HG03575 (cell line): Measurements from ENCODE around the gene LNX1.
"Not testable (repeated sequence)": the region's sequence is repeated elsewhere in the genome, so short reads cannot be mapped to it uniquely, and the experiment has no call there.

Experiments used
- ATAC-seq: cut with Tn5 transposase; IDR thresholded peaks from one replicate; pipeline ENCODE4 v1.9.1; 2021; ENCODE audit not compliant: unreplicated experiment, insufficient number of reproducible peaks, low FRiP score; ENCODE audit errors: extremely low read depth

Gene LNX1

DNA sequence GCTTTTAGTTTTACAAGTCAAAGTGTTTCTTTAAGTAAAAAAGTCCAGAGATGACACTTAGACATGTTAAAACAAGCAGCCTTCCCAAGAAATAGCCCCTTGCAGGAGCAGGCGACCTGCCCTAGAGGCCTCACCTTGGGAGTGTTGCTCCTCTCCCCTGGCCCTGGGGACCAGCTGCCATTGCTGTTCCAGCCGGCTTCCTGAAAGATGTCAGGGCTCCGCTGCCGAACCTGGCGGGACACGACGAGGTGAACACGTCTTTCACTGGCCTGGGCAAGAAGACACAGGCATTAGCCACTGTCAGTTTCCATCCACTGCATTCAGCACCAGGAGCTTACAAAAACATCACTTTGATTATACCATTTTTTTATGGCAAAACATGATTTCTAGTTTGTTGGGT, 109.7 kb downstream of the LNX1 start:
- no peak for ATAC-seq

DNA sequence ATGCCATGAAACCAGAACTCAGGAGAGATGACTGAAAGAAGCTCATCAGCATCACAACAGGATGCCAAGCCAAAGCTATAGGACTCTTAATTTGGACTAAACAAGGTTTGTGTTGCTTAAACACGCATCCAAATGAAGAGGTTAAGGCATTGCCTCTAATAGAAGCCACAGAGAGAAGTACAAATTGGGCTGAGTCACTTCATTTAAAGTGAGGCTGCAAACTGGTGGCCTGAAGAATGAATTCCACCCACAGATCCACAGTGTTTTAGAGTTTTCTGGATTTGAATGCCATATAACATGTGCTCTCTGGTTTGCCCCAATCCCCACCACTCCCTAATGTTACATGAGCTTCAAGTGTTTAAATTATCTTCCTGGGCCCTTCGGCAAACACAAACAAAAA, 110.4 kb downstream of the LNX1 start:
- no peak for ATAC-seq

DNA sequence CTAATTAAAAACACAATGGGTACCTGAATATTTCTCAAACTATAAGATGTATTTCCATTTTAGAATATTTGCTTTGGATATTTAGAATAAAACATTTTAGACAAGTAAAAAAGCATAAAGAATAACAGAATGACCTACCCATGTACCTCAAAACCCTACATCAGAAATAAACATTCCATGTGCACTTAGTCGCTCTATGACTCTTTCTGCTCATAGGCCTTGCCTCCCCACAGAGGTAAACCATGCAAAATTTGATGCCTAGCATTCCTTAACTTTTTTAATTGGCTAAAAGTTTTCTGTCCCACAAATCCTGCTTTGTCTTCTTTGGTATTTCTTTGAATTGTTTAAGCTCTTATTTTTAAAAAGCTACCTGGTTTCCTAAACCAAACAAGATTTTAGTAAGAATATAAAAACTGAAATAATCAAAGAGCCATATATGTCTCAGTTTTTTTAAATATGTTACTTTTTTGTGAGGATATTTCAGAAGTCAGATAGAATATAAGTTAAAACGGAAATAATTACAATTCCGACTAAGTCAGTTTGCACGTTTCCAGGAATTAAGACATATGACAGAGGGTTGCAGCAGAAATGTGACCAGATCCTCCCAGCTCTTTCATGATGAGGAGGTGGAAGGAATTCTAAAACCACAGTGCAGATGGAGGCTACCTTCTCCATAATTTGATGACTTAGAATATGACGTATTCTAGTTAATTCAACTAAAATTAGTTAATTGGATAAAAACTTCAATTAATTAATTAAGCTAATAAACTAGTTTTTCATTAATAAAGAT, 111.4 kb downstream of the LNX1 start:
- no peak for ATAC-seq

DNA sequence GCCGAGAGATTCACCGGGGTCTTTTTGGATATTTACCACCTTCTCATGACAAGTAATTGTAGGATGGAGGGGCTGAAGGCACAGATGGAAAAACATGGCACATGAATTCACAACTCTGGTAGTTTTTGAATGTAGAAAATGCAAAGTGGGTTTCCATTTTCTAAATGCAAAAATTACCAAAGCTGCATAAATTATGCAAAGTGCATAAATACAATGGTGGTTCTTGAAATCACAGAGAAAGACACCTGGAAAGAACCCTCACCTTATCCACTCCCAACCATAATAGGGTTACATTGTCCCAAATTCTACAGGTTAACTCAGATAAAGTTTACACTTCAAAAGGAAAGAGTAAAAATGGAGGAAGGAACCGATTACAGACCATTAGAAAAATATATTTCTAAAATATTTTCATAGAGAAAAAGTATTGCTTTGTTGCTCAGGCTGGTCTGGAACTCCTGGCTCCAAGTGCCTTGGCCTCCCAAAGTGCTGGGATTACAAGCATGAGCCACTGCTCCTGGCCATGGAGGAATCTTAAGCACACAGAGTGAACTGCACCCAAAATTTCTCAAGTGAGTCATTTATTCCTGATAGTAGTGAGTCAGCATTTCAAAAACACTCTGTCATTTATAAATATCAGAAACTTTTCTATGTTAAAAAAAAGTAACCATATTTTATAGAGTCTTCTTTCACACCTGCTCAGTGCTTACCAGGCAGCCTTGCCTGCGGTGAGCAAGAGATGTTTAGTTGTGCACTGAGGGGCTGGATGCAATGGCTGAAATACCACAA, 112.4 kb downstream of the LNX1 start:
- no peak for ATAC-seq

DNA sequence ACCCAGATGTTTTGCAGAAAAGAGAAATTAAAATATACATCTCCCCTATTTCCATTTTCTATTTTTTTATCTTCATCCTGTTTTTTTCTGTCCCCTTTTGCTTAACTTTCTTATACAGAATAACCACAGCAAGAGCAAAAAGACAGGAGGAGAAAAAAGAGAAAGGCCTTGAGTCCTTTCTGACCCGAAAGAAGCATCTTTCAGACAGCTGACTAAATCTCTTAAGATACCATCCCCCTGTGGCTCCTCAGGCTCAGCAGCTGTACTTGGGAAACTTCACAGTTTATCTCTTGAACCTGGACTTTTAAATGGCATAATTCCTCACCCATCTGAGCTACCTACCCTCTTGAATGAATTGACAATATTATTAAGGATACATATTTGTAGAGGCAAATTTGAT, 113.7 kb downstream of the LNX1 start:
- ATAC-seq: no peak

DNA sequence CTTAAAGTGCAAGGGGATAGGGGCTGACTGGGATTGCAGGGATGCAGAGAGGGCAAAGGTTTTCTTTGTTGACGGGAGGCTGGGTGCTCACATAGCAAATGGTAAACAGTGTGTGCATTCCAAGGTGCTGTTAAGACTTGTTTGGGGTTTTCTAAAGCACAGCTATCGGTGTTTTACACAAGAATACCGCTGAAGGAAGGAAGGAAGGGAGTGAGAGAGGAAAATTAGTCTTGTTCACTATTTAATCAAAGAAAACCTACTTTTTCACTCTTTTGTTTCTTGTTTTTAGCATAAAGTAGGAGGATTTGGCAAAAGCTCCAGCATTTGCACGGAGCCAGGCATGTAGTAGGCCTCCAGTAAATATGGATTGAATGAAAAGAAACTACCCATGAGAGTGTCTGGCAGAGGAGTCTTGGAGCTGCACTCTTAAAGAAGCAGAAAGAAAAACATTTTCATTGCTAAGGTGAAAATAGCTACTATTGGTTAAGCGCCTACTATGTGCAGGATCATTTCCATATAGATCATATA, 114.2 kb downstream of the LNX1 start:
- no peak for ATAC-seq

DNA sequence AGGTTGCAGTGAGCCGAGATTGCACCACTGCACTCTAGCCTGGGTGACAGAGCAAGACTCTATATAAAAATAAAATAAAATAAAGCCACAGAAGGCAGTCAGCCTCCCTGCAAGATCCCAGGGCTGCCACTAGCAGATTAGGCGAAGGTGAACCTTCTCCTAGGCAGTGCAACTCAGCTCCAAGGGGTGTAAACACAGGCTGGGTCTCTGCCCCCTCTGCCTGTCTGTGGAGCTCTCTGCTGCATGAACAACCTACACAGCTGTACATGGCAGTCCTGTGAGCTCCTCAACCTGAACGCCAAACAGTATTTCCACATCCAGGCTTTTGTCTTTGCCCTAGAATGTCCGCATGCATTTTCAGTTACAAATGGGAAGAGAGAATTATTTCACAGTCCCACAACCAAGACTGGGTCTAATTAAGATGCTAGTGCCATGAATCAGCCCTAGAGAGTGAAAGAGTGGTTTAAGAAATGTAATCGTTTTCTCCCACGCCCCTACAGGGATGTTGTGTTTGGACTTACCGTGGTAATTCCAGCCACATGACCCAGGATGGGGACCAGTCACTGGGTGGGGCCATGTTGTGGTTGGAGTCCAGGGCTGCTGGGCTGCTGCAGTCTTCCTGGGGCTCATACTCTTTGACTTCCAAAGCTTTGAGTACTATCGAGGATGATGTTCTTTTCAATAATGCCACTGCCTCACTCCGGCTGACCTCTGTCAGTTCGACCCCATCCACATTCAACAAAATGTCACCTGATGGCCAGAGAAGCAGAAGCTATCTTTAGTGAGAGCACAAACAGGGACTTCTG, 114.9 kb downstream of the LNX1 start:
- ATAC-seq: no peak

DNA sequence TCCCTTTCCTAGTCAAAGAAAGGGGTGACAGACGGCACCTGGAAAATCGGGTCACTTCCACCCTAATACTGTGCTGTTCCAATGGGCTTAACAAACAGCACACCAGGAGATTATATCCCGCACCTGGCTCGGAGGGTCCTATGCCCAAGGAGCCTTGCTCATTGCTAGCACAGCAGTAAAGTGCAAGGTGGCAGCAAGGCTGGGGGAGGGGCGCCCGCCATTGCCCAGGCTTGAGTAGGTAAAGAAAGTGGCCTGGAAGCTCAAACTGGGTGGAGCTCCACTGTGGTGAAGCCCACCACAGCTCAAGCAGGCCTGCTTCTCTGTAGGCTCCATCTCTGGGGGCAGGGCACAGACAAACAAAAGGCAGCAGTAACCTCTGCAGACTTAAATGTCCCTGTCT, 124.7 kb downstream of the LNX1 start:
- not testable (repeated sequence) for ATAC-seq

DNA sequence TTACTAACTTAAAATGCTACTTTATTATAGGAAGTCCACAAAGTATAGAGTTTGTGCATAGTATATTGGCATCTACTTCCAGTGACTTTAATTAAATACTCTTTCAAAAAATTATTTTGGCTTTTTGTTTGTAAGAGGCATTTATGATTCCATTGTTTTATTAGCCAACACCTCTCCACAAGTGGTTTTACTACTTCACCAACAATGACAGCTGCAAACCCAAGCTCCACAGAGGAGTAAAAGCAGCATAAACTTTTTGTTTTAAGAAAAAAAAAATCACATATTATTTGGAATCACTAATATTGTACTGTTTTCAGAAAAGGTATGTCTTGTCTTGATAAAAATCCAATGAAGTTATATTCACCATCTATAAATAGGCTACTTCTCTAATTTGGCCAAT, 125.4 kb downstream of the LNX1 start:
- ATAC-seq: no peak

DNA sequence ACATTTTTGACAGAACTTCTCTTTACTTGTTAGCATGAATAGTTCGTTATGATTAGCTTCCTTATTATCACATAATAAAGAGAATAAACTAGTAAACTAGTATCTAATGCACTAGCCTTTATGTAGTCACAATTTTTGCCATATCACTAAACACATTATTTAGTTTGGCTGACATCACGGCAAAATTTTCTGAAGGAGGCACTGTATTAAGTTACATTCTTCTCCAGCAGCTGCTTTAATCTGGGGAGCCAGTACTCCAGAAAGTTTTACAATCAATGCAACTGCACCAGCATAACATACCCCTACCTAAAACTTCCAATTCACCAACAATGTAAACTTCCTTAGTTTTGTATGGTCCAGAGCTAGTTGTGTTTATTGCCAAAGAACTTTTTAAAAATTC, 126.0 kb downstream of the LNX1 start:
- ATAC-seq: no peak

DNA sequence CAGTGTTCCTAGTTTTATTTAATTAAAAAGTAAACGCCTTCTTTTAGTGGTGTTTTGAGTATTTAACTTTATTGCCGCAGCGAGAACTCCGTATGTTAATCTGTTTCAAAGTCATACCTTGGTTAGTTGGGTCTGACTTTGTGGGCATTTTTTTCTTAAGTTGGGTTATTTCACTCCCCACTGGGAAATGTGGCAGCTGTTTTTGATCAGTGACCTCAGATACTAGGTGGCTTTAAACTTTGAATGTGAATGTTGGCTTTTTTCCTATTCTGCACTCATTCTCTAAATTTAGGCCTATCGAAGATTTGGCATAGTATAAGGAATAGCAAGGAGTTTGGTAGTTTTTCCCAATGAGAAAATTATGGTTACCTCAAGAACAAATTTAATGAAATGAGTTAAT, 127.9 kb downstream of the LNX1 start:
- no peak for ATAC-seq

DNA sequence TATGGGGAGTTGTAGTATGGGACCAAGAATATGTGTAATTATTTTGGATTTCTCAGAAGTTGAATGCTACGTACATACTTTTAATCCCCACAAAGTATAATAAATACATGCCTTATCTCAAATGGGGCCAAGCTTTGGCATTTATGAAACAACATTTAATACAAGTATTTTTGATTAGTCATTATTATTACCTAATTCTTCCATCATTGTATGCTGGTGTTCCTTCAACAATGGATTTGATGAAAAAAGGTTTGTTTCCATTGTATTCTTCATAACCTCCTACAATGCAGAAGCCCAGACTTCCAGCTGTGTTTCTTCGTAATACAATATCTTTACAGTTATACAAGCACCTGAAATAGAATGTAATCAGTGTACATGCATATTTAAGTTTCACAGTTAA, 130.0 kb downstream of the LNX1 start:
- ATAC-seq: no peak

DNA sequence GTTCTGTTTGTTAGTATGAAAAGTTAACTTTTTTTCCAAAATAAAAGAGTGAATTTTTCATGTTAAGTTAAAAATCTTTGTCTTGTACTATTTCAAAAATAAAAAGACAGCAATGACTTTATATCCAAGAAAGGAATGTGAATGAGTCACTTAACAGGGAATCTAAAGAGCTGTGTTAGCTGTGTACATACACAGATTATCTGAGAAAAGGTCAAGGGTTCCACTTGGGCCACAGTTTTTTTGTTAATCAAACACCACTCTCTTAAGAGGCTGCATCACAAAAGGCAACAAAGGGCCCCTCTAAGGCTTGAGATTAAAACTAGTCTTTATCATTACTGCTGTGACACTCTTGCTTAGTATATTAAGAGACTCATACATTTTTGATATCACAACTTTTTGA, 131.7 kb downstream of the LNX1 start:
- no peak for ATAC-seq

DNA sequence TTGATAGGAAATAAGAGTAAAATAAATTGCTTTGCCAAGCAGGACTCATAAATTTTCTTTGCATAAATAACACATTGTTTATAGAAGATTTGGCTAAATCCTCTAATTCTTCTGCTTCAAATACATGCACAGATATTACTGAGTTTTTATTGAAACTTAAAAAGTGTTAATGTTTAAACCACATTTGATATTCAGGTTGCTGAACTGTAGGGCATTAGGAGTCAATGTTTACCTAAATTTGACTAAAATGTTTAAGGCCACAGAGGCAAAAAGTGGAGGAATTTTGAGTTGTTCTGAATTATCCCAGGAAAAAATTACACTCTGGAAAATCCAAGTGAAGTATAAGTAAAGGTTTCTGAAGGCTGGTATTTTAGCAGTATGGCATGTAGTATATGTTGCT, 135.1 kb downstream of the LNX1 start:
- ATAC-seq: no peak

DNA sequence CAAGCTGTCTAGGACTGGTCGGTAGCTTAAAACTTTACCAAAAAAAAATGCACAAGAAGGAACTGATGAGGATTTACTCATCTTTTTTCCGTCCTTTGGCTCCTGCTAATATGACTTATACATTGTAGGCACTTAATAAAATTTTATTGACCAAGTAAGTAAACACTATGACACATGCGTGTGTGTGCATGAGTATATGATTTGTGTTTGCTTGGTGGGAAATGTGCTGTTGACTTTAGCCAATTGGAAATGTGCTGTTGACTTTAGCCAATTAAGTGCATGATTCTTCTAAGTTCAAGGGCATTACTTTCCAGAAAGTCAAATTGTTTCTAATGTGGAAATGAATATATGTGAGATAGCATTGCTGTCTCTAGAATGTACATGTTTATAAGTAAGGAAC, 135.5 kb downstream of the LNX1 start:
- ATAC-seq: no peak

DNA sequence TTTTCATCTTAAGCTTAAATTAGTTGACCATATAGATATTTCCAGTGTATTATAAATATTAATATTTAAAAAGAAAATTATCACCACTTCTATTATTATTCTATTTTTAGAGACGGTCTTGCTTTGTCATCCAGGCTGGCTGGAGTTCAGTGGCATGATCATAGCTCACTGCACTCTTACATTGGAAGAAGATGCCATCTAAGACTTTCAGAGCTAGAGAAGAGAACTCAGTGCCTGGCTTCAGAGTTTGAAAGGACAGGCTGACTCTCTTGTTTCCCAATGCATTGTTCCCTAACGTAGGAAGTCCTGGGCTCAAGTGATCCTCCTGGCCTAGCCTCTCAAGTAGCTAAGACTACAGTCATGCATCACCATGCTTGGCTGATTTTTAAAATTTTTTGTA, 137.9 kb downstream of the LNX1 start:
- ATAC-seq: no peak

DNA sequence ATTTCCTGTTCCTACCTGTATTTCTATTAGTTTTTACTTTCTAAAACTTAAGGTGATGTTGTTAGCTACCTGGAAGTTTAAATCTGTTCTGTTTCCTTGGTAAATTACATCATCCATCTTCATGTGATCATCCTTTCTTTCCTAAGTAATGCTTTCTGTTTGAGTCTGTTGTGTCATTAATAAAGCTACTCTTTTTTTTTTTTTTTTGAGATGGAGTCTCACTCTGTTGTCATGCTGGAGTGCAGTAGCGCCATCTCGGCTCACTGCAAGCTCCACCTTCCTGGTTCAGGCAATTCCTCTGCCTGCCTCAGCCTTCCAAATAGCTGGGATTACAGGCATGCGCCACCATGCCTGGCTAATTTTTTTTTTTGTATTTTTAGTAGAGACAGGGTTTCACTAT, 140.5 kb downstream of the LNX1 start:
- no peak for ATAC-seq

DNA sequence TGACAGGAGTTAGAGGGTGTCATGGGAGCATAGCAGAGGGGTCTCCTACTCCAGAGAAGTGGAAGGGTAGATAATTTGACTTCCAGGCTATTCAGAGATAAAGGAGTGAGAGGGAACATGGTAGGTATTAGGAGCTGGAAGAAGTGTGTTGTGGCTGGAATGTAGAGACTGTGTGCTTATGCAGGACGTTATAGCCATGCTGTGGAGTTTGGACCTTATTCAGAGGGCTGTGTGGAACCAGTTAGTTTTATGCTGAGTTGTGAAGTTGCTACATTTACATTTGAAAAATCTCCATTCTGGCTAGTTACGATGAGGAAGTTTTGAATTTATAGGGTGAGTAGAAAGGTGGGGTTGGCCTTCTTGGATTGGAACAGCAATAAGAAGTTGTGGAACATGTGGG, 146.3 kb downstream of the LNX1 start:
- ATAC-seq: no peak

DNA sequence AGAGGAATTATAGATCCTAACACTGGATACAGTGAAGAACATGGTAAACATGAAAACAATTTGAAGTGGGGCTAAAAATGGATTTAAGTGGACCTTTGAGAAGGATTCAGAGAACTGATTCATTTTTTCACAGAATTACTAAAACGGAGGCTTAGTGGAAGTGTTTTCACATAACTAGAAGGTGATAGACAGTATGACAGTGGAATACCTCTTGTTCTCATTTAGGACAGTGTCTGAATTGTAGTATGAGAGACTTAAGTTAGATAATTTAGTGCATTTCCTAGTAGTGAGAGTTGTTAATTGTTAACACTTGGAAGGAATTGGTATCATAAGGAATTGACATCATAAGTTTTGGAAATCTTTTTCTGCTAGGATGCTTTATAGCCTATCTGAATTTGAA, 149.7 kb downstream of the LNX1 start:
- no peak for ATAC-seq

DNA sequence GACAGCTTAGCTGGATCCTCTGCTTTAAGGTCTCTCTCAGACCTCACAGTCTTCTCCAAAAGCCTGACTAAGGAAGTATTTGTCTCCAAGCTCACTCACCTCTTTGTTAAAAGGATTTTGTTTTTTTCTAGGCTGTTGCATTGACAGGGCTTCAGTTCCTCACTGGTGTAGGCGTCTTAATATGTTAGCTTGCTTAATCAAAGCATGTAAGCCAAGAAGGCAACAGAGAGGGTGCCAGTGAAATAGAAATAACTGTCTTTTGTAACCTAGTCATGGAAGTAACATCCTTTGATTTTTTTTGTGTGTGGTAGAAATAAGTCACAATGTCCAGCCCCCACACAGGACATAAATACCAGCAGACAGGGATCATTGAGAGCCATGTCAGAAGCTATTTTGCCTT, 155.0 kb downstream of the LNX1 start:
- no peak for ATAC-seq
